GM10847 (cell line): ENCODE data around the gene ASPSCR1.

Experiments
- POLR2A ChIP-seq: IDR thresholded peaks from 2 replicates; pipeline ENCODE4 v1.6.1; 2011; ENCODE audit not compliant: insufficient read length; ENCODE audit errors: extremely low read depth

ASPSCR1 gene

DNA sequence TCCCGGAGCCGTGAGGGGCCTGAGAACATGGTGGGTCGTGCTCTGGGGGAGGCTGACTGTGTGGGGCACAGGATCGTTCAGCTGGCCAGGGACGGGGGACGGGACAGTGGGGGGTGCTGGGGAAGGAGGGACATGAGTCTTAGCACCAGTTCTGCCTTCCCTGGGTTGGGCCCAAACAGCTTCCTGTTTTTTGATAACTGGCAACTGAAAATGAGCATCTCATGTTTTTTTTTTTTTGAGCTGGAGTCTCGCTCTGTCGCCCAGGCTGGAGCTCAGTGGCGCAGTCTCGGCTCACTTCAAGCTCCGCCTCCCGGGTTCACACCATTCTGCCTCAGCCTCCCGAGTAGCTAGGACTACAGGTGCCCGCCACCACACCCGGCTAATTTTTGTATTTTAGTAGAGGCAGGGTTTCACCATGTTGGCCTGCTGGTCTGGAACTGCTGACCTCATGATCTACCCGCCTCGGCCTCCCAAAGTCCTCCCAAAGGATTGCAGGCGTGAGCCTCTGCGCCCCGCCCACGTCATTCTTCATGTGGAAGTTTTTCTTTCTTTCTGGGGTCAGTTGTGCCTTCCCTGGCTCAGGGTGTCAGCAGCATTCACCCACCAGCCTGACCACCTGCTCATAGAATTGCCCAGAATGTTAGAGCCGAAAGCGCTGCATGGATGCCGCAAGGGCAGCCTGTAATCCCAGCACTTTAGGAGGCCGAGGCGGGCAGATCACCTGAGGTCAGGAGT lies 6.4 kb downstream of the ASPSCR1 start:
- TF ChIP-seq POLR2A = no peak

DNA sequence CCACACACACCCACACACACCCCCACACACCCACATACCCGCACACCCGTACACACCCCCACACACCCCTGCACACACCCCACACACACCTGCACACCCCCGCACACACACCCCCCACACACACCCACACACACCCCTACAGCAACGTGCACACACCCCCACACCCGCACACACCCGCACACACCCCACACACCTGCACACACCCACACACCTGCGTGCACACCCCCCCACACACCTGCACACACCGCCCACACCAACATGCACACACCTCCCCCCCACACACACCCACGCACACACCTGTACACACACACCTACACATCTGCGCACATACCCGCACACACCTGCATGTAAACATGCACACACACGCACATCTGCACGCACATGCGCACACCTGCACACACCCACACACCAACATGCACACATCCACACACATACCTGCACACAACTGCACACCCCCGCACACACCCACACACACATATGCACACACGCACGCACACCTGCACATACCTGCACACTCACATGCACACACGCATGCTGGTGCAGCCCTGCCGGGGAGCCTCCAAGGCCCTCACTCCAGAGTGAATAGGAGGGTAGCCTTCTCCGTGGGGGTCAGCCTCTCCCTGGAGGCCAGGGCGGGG lies 7.5 kb downstream of the ASPSCR1 start:
- no peak for TF ChIP-seq POLR2A

DNA sequence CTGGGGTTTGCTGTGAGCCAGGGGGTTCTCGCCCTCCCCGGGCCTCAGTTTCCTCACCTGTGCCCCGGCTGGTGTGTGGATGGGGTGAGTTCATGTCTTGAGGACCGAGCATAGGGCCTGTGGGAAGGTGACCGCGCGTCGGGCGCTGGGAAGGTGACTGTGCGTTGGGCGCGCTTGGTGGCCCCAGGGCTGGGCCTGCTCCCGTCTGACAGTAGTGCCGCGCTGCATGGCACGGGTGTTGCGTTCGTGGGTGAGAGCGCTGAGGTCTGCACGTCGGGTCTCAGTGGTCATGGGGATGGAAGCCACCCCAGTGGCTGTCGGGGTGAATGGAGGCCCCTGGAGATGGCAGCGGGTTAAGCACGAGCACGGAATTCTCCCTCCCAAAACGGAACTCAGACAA lies 9.2 kb downstream of the ASPSCR1 start:
- TF ChIP-seq POLR2A = no peak

DNA sequence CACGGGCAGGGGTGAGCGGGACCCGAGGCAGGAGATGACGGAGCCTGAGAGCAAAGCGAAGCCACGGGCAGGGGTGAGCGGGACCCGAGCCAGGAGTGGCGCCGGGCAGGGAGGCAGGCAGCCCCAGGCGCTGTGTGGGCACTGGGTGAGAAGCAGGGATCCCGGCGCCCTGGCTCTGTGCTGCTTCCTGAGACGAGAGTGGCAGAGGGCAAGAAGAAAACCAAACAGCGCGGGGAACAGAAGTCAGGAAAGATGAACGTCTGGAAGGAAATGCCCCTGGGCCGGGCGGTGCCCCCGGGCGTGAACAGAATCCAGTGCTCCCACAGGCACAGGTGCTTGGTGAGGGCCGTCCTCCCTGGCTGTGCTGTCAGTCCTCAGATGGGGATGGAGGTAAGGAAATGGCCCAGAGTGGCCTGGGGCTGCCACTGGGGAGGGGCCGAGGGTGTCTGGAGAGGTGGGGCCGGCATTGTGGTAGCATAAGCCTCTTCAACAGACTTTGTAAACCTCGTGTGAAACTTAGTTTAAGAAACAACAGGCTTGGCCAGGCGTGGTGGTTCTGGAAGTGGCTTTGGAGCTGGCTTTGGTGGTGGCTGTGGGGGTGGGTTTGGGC lies 9.8 kb downstream of the ASPSCR1 start:
- TF ChIP-seq POLR2A = no peak

DNA sequence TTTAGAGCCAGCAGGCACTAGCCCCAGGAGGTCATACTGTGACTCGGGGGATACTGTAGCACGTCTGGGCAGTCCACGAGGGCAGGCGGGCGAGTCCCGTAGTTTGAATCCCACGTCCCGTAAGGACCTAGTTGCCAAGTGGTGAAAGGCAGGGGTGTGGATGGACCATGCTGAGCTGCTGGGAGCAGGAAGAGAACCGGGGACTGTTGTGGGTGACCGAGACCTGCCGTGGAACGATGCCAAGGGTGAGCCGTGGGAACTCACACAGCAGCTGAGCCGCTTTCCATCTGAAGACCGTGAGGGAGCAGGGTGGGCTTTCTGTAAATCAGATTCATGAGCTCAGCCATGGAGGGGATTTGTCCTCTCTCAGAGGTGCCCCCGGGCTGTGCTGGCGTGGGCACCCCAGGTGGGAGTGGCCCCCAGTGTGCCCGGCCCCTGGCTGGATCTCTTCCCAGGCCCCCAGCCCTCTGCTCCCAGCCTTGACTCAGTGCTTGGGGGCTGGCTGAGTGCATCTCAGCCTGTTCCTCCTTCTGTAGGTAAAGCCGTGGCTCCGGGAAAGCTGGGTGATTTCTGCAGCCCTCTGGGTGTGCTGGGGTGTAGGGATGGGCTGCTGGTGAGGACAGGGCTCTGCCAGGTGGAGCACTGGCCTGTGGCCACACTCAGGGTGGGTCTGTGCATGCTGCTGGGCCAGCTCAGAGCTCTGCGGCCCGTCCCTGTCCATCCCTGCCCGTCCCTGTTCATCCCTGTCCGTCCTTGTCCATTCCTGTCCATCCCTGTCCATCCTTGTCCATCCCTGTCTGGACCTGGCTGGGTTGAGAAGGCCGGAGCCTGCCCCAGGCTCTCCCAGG lies 13.6 kb downstream of the ASPSCR1 start:
- TF ChIP-seq POLR2A = no peak

DNA sequence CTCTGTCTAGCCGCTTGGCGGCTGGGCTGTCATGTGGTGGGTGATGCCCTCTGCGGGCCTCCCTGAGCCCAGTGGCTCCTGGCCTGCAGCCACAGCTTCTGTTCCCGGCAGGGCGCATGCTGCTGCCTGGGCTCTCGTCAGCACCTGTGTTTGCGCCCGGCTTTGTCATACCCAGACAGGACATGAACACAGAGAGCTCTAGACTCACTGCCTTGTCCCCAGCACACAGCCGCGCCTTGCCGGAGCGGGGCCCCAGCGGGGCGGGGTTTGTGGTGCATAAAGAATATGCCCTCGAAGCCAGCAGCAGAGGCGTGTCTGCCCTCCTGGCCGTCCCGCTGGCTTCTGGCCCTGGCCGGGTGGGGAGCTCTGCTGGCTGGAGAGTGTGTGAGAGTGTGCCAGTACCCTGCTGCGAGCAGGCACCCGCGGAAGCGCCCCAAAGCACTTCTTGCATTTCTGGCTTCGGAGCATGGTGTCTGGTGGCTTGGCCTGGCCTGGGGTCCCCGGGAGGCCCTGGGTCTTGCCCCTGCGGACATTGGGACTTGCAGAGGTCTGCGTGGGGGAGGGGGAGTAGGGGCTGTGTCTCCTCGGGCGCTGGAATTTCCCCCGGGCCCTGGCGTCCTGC lies 14.4 kb downstream of the ASPSCR1 start:
- TF ChIP-seq POLR2A = no peak

DNA sequence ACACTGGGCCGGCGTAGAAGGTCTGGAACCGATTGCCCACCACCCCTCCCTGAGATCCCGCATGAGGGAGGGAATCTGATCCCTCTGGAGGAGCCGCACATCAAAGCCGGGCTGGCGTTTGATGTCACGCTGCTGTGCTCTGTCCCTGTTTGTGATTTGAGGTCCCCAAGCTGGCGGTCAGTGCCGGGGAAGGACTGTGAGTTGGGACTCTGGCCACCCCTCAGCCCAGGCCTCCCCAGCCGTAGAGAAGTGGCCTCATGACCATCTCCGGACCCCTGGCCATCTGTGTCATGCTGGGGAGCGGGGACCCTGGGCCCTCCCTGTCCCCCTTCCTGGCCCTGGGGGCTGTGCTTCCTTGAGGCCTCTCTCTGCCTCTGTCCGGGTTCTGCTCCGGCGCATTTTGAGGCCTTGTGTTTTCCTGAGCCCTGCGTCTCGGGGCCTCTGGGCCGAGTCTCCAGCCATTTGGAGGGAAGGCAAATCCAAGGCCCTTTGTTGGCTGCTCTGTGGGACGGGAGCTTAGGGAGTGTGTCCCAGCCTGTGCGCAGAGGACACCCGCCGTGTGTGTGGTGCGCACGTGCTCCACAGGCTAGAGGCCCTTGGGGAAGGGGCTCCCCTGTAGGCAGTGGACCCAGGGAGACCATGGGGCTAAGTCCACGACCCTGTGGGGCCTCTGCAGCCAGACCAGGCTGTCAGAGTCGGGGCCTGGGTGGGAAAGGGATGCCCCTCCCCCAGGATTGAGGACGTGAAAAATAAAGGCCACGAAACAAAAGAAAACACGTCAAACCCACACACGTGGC lies 15.1 kb downstream of the ASPSCR1 start:
- no peak for TF ChIP-seq POLR2A

DNA sequence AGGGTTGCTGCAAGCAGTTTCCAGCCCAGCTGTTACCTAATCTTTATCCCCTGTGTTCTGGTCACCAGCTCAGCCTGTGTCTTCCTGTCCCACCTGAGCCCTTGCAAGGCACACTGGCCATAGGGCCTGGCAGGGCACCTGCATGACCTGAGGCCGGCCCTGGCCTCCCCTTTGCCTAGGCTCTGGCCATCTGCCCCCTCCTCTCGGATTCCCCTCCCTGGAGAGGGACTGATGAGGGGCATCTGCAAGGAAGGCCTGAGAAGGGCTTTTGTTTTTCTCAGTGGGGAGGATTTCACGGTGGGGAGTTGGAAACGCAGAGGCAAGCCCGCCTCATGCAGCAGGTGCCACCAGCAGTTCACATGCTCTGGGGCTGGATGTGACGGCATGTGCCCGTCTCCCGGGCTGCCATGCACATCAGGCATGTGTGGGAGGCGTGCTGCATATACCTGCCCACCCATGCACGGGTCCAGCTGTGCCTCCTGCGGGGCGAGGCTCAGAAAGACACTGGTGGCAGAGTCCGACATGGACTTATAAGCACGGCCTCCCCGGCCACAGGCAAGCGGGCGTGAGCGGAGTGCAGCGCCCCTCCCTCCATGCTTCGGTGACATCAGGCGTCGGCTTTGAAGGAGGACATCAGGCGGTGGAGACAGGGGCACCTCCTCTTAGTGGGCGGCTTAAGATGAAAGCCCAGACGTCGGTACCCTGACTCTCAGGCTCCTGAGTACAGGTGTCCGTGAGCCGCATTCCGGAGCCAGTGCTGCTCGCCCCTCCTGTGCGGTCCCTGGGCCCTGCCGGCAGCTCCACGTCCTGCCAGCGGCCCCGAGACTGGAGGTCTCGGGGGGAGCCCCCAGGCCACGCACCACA lies 16.5 kb downstream of the ASPSCR1 start:
- no peak for TF ChIP-seq POLR2A

DNA sequence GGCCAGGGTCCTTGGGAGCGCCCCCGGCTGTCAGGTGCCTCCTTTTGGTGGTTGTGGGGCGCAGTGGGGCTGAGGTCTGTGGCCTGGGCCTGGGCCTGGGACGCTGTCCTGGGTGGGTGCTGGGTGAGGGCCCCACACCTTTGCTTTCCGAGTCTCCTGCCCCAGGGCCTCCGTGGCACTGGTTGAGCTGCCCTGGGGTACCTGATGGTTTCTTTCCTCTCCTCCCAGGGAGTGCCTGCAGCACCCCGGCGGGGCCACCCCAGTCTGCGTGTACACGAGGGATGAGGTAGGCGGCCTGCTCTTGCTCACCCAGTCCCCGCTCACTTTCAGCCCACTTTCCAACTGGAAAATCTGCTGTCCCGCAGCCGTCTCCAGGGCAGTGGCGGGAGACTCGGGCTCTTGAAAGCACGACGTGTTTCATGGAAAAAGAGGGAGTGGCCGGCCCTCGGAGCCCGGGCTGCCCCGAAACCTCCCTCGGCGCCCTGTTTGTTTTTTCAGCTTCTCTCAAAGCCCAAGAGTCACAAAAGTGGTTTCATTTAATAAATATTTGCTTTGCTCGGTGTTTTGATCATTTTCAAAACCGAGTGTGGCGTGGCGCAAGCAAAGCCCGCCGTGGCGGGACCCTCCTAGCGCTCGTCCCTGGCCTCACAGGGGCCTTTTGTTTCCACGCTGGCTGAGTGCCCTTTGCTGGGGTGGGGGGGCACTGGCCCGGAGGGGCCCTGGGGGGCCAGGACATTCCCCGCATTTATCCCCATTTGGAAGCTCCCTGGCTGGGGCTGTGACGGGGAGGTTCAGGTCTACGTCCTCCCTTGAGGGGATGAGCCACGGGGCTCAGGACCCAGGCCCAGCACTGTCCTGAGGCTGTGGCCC lies 17.4 kb downstream of the ASPSCR1 start:
- no peak for TF ChIP-seq POLR2A

DNA sequence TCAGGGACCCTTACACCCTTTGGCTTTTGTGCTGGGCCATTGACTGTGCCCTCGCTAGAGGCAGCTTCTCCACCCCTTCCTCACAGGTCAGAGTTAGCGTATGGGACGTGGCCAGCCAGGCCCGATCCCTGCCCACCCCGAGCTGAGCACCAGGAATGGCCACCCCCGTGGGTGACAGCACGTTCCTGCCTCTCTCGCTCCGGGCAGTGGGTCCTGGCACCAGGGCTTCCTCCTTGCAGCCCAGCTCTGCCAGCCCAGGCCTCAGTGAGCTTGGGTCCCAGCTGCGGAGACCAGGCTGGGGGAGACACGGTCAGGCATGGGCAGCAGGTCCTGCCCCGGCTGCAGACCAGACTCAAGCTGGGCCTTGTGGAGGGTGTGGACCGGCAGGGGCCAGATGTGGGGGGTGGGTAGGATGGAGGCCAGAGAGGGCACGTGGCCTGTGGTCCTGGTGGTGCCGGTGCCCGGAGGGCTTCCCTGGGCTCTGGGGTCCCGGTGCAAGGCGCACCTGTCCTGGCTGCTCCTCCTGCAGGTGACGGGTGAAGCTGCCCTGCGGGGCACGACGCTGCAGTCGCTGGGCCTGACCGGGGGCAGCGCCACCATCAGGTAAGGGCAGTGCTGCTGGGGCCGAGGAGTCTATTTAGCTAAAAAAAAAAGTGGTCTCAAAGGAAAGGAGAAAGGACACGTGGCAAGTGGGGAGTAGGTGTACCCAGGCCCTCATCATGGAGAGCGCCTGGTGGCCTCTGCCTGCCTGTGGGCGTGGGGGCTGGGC lies 18.2 kb downstream of the ASPSCR1 start:
- no peak for TF ChIP-seq POLR2A

DNA sequence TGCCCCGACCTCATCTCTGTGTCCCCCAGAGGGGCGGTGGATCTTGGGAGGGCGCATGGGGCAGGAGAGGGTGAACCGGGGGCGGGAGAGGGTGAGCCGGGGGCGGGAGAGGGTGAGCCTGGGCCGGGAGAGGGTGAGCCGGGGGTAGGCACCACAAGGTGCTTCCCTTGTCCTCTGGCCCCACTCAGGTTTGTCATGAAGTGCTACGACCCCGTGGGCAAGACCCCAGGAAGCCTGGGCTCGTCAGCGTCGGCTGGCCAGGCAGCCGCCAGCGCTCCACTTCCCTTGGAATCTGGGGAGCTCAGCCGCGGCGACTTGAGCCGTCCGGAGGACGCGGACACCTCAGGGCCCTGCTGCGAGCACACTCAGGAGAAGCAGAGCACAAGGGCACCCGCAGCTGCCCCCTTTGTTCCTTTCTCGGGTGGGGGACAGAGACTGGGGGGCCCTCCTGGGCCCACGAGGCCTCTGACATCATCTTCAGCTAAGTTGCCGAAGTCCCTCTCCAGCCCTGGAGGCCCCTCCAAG lies 18.9 kb downstream of the ASPSCR1 start:
- no peak for TF ChIP-seq POLR2A

DNA sequence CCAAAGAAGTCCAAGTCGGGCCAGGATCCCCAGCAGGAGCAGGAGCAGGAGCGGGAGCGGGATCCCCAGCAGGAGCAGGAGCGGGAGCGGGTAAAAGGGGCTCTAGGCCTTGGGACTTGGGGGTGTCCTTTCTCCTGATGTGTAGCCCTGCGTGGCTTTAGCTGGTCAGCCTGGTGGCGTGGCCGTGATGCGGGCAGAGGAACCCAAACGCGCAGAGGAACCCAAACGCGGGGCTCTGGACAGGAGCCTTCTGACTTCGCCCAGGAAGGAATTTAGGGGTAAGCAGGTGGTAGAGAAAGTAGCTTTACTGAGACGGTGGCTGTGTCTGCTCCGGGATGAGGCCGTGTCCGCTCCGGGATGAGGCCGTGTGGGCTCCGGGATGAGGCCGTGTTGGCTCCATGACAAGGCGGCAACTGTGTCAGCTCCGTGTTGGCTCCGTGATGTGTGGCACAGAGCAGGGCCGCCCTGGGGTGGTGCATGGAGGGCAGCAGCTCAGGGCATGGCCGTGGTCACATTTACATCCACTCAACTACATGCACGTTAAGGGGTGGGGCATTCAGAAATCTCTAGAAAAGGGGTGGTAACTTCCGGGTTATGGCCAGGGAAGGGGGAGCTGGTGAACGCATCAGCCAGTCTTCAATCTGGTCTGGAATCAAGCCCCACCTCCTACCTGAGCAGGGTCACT lies 19.5 kb downstream of the ASPSCR1 start:
- TF ChIP-seq POLR2A = no peak
